Endothelial cell of umbilical vein (primary cell): Measurements from ENCODE around the gene TP53AIP1. TPM values are rescaled to one million over a fixed set of nuclear protein-coding genes. Genes with fewer than 3 reads are reported as not detected.

Source experiments
- BruUV-seq: library from RNA; stranded (reverse); fragments of 400-500 nt; replicated peaks from 2 replicates; lab custom pipeline; 2021; lab: Mats Ljungman, UMichigan
- CTCF ChIA-PET: fragments of 300-600, 350-600 bp; sonication (Branson Sonifier 250); formaldehyde crosslinking; loops from one replicate; lab custom pipeline; 2021; ENCODE audit warnings: antibody characterized with exemption, inconsistent platforms; lab: Charles Lee
- POLR2A ChIA-PET: fragments of 300-600, 350-600 bp; sonication (Branson Sonifier 250); formaldehyde crosslinking; loops from one replicate; lab custom pipeline; 2021; ENCODE audit warnings: antibody characterized with exemption, inconsistent platforms; lab: Charles Lee
- DNase-seq: peaks from one replicate; pipeline ENCODE4 v3.0.0-alpha.2; 2011; ENCODE audit warnings: low read depth, low spot score
- FAIRE-seq: peaks from 2 replicates; lab custom pipeline; 2011; peaks lifted over from hg19 to GRCh38; lab: Jason Lieb, UNC
- H2AFZ ChIP-seq: 2 replicates; pipeline ENCODE4 v1.6.0; 2012; ENCODE audit warnings: low read depth, low read length, control low read depth, inconsistent platforms
- H3K27ac ChIP-seq: 2 replicates; pipeline ENCODE4 v1.5.1; 2011; ENCODE audit warnings: low read depth, mild to moderate bottlenecking, control low read depth, low read length, moderate library complexity; ENCODE audit not compliant: insufficient read depth
- H3K27me3 ChIP-seq, 2 experiments: 2 replicates each; pipeline versions ENCODE4 v1.6.0 to v1.6.1; 2011; ENCODE audit warnings: low read length in 2 of 2, mixed read lengths in 1 of 2; ENCODE audit not compliant: control insufficient read depth in 2 of 2, insufficient read depth in 2 of 2
- H3K36me3 ChIP-seq, 2 experiments: 2 replicates in 1 of 2; 3 replicates in 1 of 2; pipeline ENCODE4 v1.5.1; 2011; ENCODE audit warnings: low read length in 2 of 2, mild to moderate bottlenecking in 1 of 2, moderate library complexity in 1 of 2; ENCODE audit not compliant: control insufficient read depth in 2 of 2, insufficient read depth in 2 of 2; ENCODE audit errors: extremely low read depth in 1 of 2
- H3K4me1 ChIP-seq: 3 replicates; pipeline ENCODE4 v1.5.1; 2011; ENCODE audit warnings: mild to moderate bottlenecking, low read length; ENCODE audit not compliant: control insufficient read depth, insufficient read depth; ENCODE audit errors: extremely low read depth
- H3K4me2 ChIP-seq: 2 replicates; pipeline ENCODE4 v1.6.1; 2011; ENCODE audit warnings: low read length, control low read depth, mixed read lengths; ENCODE audit not compliant: insufficient read depth
- H3K4me3 ChIP-seq, 3 experiments: fragments of 200-600 bp in 1 of 3; sonication (generic), shearing (Covaris generic) in 1 of 3; replicated peaks in 1 of 3; 2 replicates each; pipeline ENCODE4 v1.5.1; 2011 to 2016; ENCODE audit warnings: control low read depth in 3 of 3, low read length in 3 of 3, mild to moderate bottlenecking in 2 of 3, inconsistent platforms in 1 of 3, low read depth in 1 of 3, moderate library complexity in 1 of 3; ENCODE audit not compliant: insufficient read depth in 1 of 3
- H3K79me2 ChIP-seq: 2 replicates; pipeline ENCODE4 v1.6.0; 2012; ENCODE audit warnings: low read length, inconsistent platforms; ENCODE audit not compliant: control insufficient read depth, insufficient read depth
- H3K9ac ChIP-seq: replicated peaks from 2 replicates; pipeline ENCODE3; 2011; ENCODE audit warnings: low read length, control low read depth; ENCODE audit not compliant: insufficient read depth; ENCODE audit errors: extremely low read depth
- H3K9me1 ChIP-seq: replicated peaks from 3 replicates; pipeline ENCODE4 v1.6.0; 2011; ENCODE audit warnings: mild to moderate bottlenecking, low read length; ENCODE audit not compliant: control insufficient read depth, insufficient read depth; ENCODE audit errors: extremely low read depth
- H3K9me3 ChIP-seq: replicated peaks from 2 replicates; pipeline ENCODE4 v1.5.1; 2012; ENCODE audit warnings: low read length, inconsistent platforms; ENCODE audit not compliant: control insufficient read depth, insufficient read depth
- H4K20me1 ChIP-seq: replicated peaks from 2 replicates; pipeline ENCODE3; 2011; ENCODE audit warnings: mild to moderate bottlenecking, low read length; ENCODE audit not compliant: control insufficient read depth, insufficient read depth; ENCODE audit errors: extremely low read depth
- FOS ChIP-seq: IDR thresholded peaks from 2 replicates; pipeline ENCODE4 v1.6.1; 2011; ENCODE audit warnings: mild to moderate bottlenecking, low read length, moderate library complexity, borderline replicate concordance; ENCODE audit not compliant: insufficient read depth
- GATA2 ChIP-seq: IDR thresholded peaks from 2 replicates; pipeline ENCODE4 v1.7.0; 2011; ENCODE audit warnings: low read depth, mild to moderate bottlenecking, moderate library complexity, mixed read lengths, low read length; ENCODE audit not compliant: insufficient read length, insufficient read depth
- JUN ChIP-seq: IDR thresholded peaks from 2 replicates; pipeline ENCODE4 v1.6.1; 2011; ENCODE audit warnings: borderline replicate concordance, low read depth; ENCODE audit not compliant: insufficient read length, insufficient read depth
- MYC ChIP-seq: IDR thresholded peaks from one replicate; pipeline ENCODE4 v1.6.1; 2011; ENCODE audit warnings: mild to moderate bottlenecking, low read depth, low read length
- POLR2A ChIP-seq: IDR thresholded peaks from 2 replicates; pipeline ENCODE4 v1.6.1; 2012; ENCODE audit warnings: low read depth, mild to moderate bottlenecking, control low read depth, low read length
- dilution Hi-C: fragments of 300-500 bp; cut with MboI; formaldehyde crosslinking; loops from one replicate; pipeline ENCODE4 v1.15.0; 2019; ENCODE audit warnings: low sequenced_read_pairs; ENCODE audit not compliant: extremely low pct_ligation_motif_present
- intact Hi-C: fragments of 100-400 bp; cut with micrococcal nuclease; formaldehyde crosslinking; loops from one replicate; pipeline ENCODE4 v1.10.0; 2022
- polyA plus RNA-seq, 4 experiments: library from polyadenylated mRNA; depleted of rRNA in 3 of 4; stranded (reverse) in 3 of 4; unstranded in 1 of 4; fragments of >200 nt; gene quantifications; 2 replicates each; pipeline versions ENCODE4 v1.2.1 to v1.2.3, GENCODE V29; 2011 to 2012; ENCODE audit warnings: missing spikeins in 1 of 4
- total RNA-seq: library from RNA; stranded (reverse); gene quantifications from 2 replicates; pipeline ENCODE4 v1.2.3, GENCODE V29; 2021

The TP53AIP1 gene
- total and polyA plus RNA-seq, 2 donors (not counting 3 experiments of a cell fraction or from before 2014, with no cell fraction given), result not detected

DNA sequence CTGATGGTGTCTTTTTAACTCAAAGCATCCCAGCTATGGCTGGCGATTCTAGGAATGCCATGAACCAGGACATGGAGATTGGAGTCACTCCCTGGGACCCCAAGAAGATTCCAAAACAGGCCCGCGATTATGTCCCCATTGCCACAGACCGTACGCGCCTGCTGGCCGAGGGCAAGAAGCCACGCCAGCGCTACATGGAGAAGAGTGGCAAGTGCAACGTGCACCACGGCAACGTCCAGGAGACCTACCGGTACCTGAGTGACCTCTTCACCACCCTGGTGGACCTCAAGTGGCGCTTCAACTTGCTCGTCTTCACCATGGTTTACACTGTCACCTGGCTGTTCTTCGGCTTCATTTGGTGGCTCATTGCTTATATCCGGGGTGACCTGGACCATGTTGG lies 31.4 kb downstream of the TP53AIP1 start:
- peaks cover 17% of the 10 kb centered on the region for H3K4me1 ChIP-seq
- ChIA-PET POLR2A (no interaction called here), CTCF (interaction anchor here (10.7 kb wide), 1 partner anchor 25 kb away, joined by 141 read pairs; no protein-coding TSS in a partner anchor)
- H3K27me3 ChIP-seq, result peaks cover 0 to 6% of the 10 kb centered on the region in 2 experiments
- H3K9me3 ChIP-seq, result no peaks in the 10 kb centered on the region
- H3K4me3 ChIP-seq, result no peak overlapping the region
- FAIRE-seq, result no peak
- no peak overlapping the region for H3K9ac ChIP-seq
- TF ChIP-seq POLR2A (no peak), FOS (no peak), GATA2 (no peak), JUN (no peak)
- intact Hi-C loops, result no loop called here
- H2AFZ ChIP-seq, result no peak overlapping the region
- no peak for DNase-seq
- no peaks in the 10 kb centered on the region for H4K20me1 ChIP-seq
- dilution Hi-C loops, result no loop called here
- H3K27ac ChIP-seq, result no peak overlapping the region
- no peaks in the 10 kb centered on the region for H3K36me3 ChIP-seq
- no peak overlapping the region for H3K4me2 ChIP-seq
- no peaks in the 10 kb centered on the region for H3K79me2 ChIP-seq
- no peaks in the 10 kb centered on the region for H3K9me1 ChIP-seq
- BruUV-seq, result no TSS peak

DNA sequence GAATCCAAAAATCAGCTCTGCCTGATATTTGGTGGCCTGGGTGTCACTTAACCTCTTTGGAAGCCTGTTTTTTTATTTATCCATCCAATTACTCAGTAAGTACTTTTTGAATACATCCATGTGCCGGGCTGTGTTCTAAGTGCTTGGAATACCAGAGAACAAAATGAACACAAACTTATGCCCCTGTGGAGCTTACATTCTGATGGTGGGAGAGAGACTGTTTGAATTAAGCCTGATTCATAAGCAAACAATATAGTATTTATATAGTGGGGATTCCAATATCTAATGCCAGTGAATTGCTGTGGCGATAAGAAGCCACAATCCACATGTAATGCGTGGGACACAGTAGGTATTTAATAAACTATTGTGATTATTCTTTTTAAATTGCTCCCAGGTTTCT lies 32.1 kb downstream of the TP53AIP1 start:
- peaks cover 17% of the 10 kb centered on the region for H3K4me1 ChIP-seq
- FAIRE-seq, result no peak
- H3K27me3 ChIP-seq, result peaks cover 0 to 6% of the 10 kb centered on the region in 2 experiments
- H3K79me2 ChIP-seq, result no peaks in the 10 kb centered on the region
- H3K9ac ChIP-seq, result no peak overlapping the region
- dilution Hi-C loops, result no loop called here
- no peak overlapping the region for H3K4me3 ChIP-seq
- H3K36me3 ChIP-seq, result no peaks in the 10 kb centered on the region
- no peak overlapping the region for H3K4me2 ChIP-seq
- BruUV-seq, result no TSS peak
- no peak for TF ChIP-seq MYC
- H2AFZ ChIP-seq, result no peak overlapping the region
- DNase-seq, result no peak
- no peaks in the 10 kb centered on the region for H4K20me1 ChIP-seq
- H3K9me1 ChIP-seq, result no peaks in the 10 kb centered on the region
- intact Hi-C loops, result no loop called here
- no peak overlapping the region for H3K27ac ChIP-seq
- H3K9me3 ChIP-seq, result no peaks in the 10 kb centered on the region
- ChIA-PET POLR2A (no interaction called here), CTCF (interaction anchor here (10.7 kb wide), 1 partner anchor 24 kb away, joined by 141 read pairs; no protein-coding TSS in a partner anchor)
